SK-N-SH (cell line): Measurements from ENCODE around the gene VTCN1.

ENCODE experiments used
- EP300 ChIP-seq, 2 experiments: IDR thresholded peaks; 2 replicates each; pipeline versions ENCODE4 v1.4.0 to v1.6.1; 2012; ENCODE audit warnings: borderline replicate concordance in 1 of 2, low read depth in 1 of 2, low read length in 1 of 2
- EZH2phosphoT487 ChIP-seq: fragments of 200-600 bp; sonication (generic); IDR thresholded peaks from 2 replicates; pipeline ENCODE4 v1.6.1; 2017; ENCODE audit warnings: low read depth, mixed run types, mild to moderate bottlenecking, antibody characterized with exemption, moderate library complexity, borderline replicate concordance
- PBX3 ChIP-seq: IDR thresholded peaks from 2 replicates; pipeline ENCODE4; 2012
- POLR2AphosphoS5 ChIP-seq: IDR thresholded peaks from 2 replicates; pipeline ENCODE4 v1.6.1; 2012; ENCODE audit warnings: low read depth, low read length
- SIN3A ChIP-seq: IDR thresholded peaks from 2 replicates; pipeline ENCODE4 v1.6.1; 2012; ENCODE audit warnings: low read depth, mild to moderate bottlenecking, low read length, moderate library complexity, borderline replicate concordance
- TAF1 ChIP-seq: IDR thresholded peaks from 2 replicates; pipeline ENCODE4 v1.6.1; 2012; ENCODE audit warnings: low read depth, mild to moderate bottlenecking, low read length, moderate library complexity, borderline replicate concordance
- YY1 ChIP-seq: IDR thresholded peaks from 2 replicates; pipeline ENCODE4 v1.4.0; 2012; ENCODE audit warnings: low read depth, mild to moderate bottlenecking
- TF ChIP-seq, protein P1 (sequence below): fragments of 200-600 bp; sonication (generic); IDR thresholded peaks from 2 replicates; pipeline ENCODE4 v1.6.1; 2017; ENCODE audit warnings: antibody characterized with exemption, mild to moderate bottlenecking, moderate library complexity
- TF ChIP-seq, protein P2 (sequence below): IDR thresholded peaks from 2 replicates; pipeline ENCODE4 v1.6.1; 2012; ENCODE audit warnings: mild to moderate bottlenecking, low read depth, low read length, moderate library complexity

DNA sequence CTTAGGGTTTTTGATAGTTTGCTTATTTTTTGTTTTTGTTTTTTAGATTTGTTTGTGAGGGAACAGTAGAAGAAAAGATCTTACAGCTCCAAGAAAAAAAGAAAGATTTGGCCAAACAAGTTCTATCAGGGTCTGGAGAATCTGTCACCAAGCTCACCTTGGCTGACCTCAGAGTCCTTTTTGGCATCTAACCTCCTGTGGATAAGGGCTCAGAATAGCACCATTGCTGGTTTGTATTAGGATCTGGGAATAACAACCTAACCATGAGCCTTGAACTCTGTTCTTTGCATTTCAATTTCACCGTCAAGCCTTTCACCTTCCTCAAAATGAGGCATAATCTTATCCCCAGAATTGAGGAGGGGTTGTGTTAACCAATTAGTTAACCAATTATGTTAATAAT is 109.4 kb downstream of the VTCN1 start:
- TF ChIP-seq, protein P1, sequence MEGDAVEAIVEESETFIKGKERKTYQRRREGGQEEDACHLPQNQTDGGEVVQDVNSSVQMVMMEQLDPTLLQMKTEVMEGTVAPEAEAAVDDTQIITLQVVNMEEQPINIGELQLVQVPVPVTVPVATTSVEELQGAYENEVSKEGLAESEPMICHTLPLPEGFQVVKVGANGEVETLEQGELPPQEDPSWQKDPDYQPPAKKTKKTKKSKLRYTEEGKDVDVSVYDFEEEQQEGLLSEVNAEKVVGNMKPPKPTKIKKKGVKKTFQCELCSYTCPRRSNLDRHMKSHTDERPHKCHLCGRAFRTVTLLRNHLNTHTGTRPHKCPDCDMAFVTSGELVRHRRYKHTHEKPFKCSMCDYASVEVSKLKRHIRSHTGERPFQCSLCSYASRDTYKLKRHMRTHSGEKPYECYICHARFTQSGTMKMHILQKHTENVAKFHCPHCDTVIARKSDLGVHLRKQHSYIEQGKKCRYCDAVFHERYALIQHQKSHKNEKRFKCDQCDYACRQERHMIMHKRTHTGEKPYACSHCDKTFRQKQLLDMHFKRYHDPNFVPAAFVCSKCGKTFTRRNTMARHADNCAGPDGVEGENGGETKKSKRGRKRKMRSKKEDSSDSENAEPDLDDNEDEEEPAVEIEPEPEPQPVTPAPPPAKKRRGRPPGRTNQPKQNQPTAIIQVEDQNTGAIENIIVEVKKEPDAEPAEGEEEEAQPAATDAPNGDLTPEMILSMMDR, result no peak
- TF ChIP-seq EP300 (IDR thresholded peaks at IDR 0.05; ENCODE audit: borderline replicate concordance in 1 of 2, low read depth in 1 of 2, low read length in 1 of 2) (no peak), TAF1 (no peak), PBX3 (no peak), POLR2AphosphoS5 (no peak), YY1 (no peak), SIN3A (no peak), EZH2phosphoT487 (no peak)
- TF ChIP-seq, protein P2, sequence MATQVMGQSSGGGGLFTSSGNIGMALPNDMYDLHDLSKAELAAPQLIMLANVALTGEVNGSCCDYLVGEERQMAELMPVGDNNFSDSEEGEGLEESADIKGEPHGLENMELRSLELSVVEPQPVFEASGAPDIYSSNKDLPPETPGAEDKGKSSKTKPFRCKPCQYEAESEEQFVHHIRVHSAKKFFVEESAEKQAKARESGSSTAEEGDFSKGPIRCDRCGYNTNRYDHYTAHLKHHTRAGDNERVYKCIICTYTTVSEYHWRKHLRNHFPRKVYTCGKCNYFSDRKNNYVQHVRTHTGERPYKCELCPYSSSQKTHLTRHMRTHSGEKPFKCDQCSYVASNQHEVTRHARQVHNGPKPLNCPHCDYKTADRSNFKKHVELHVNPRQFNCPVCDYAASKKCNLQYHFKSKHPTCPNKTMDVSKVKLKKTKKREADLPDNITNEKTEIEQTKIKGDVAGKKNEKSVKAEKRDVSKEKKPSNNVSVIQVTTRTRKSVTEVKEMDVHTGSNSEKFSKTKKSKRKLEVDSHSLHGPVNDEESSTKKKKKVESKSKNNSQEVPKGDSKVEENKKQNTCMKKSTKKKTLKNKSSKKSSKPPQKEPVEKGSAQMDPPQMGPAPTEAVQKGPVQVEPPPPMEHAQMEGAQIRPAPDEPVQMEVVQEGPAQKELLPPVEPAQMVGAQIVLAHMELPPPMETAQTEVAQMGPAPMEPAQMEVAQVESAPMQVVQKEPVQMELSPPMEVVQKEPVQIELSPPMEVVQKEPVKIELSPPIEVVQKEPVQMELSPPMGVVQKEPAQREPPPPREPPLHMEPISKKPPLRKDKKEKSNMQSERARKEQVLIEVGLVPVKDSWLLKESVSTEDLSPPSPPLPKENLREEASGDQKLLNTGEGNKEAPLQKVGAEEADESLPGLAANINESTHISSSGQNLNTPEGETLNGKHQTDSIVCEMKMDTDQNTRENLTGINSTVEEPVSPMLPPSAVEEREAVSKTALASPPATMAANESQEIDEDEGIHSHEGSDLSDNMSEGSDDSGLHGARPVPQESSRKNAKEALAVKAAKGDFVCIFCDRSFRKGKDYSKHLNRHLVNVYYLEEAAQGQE, result no peak
